HepG2 (cell line): Measurements from ENCODE around the gene SLC2A5. TPM values are rescaled to one million over a fixed set of nuclear protein-coding genes. Genes with fewer than 3 reads are reported as not detected.

Experiments used
- BCLAF1 ChIP-seq: fragments of 450-650 bp; IDR thresholded peaks from 2 replicates; pipeline ENCODE4 v1.6.1; 2017; ENCODE audit warnings: mild to moderate bottlenecking
- CREM ChIP-seq, 2 experiments: sonication (generic) in 1 of 2; formaldehyde crosslinking in 1 of 2; IDR thresholded peaks; 2 replicates each; pipeline versions ENCODE4 v1.4.0 to v1.6.1; 2016 to 2020; ENCODE audit warnings: antibody characterized with exemption in 1 of 2, mild to moderate bottlenecking in 1 of 2, missing genetic modification reagents in 1 of 2
- E2F5 ChIP-seq: sonication (generic); formaldehyde crosslinking; conservative IDR thresholded peaks from 2 replicates; pipeline ENCODE4 v1.4.0; 2020; ENCODE audit warnings: missing genetic modification reagents
- EHMT2 ChIP-seq: fragments of 200-600 bp; sonication (generic); IDR thresholded peaks from 2 replicates; pipeline ENCODE4 v1.7.0; 2017; ENCODE audit warnings: antibody characterized with exemption, low read depth, low read length, borderline replicate concordance
- FOXA1 ChIP-seq, 2 experiments: fragments of 450-650 bp in 1 of 2; sonication (generic) in 1 of 2; formaldehyde crosslinking in 1 of 2; IDR thresholded peaks; 2 replicates each; pipeline versions ENCODE4 v1.4.0 to v1.6.1; 2016 to 2020; ENCODE audit warnings: missing genetic modification reagents in 1 of 2
- HMGXB4 ChIP-seq, 2 experiments: sonication (generic) in 1 of 2; formaldehyde crosslinking in 1 of 2; IDR thresholded peaks; 2 replicates each; pipeline versions ENCODE4 v1.4.0 to v1.6.1; 2018 to 2020; ENCODE audit warnings: missing genetic modification reagents in 2 of 2, borderline replicate concordance in 1 of 2, low read depth in 1 of 2, mild to moderate bottlenecking in 1 of 2, missing biosample characterization in 1 of 2
- HOXA3 ChIP-seq: sonication (generic); formaldehyde crosslinking; IDR thresholded peaks from 2 replicates; pipeline ENCODE4 v1.5.0; 2020; ENCODE audit warnings: missing genetic modification reagents
- IRX3 ChIP-seq: sonication (generic); formaldehyde crosslinking; IDR thresholded peaks from 2 replicates; pipeline ENCODE4 v1.8.1; 2023; ENCODE audit warnings: mild to moderate bottlenecking, low read depth, missing genetic modification reagents, borderline replicate concordance
- JUND ChIP-seq: sonication (generic); formaldehyde crosslinking; IDR thresholded peaks from 2 replicates; pipeline ENCODE4 v1.8.0; 2022; ENCODE audit warnings: mild to moderate bottlenecking, missing genetic modification reagents
- KMT2B ChIP-seq: IDR thresholded peaks from 2 replicates; pipeline ENCODE4 v1.6.1; 2016; ENCODE audit warnings: missing genetic modification reagents, missing compliant biosample characterization
- MAX ChIP-seq: IDR thresholded peaks from 2 replicates; pipeline ENCODE4 v1.6.1; 2012; ENCODE audit warnings: inconsistent platforms
- NFYB ChIP-seq: sonication (generic); formaldehyde crosslinking; IDR thresholded peaks from 2 replicates; pipeline ENCODE4 v1.4.0; 2020; ENCODE audit warnings: missing genetic modification reagents
- POGK ChIP-seq: sonication (generic); formaldehyde crosslinking; conservative IDR thresholded peaks from 2 replicates; pipeline ENCODE4 v1.8.0; 2022; ENCODE audit warnings: mild to moderate bottlenecking, moderate library complexity, missing genetic modification reagents
- SMAD1 ChIP-seq: sonication (generic); formaldehyde crosslinking; IDR thresholded peaks from 2 replicates; pipeline ENCODE4 v1.4.0; 2020; ENCODE audit warnings: missing genetic modification reagents, low read depth, mild to moderate bottlenecking, borderline replicate concordance
- SP140L ChIP-seq: sonication (generic); formaldehyde crosslinking; IDR thresholded peaks from 2 replicates; pipeline ENCODE4 v1.4.0; 2020; ENCODE audit warnings: missing genetic modification reagents, borderline replicate concordance
- TCF7 ChIP-seq: sonication (generic); IDR thresholded peaks from 2 replicates; pipeline ENCODE4 v1.6.1; 2016; ENCODE audit warnings: antibody characterized with exemption, low read depth
- ZBTB3 ChIP-seq: sonication (generic); formaldehyde crosslinking; IDR thresholded peaks from 2 replicates; pipeline ENCODE4 v1.4.0; 2020; ENCODE audit warnings: low read depth, mild to moderate bottlenecking, moderate library complexity, missing genetic modification reagents, borderline replicate concordance
- ZNF160 ChIP-seq: sonication (generic); formaldehyde crosslinking; IDR thresholded peaks from 2 replicates; pipeline ENCODE4 v1.8.0; 2022; ENCODE audit warnings: mild to moderate bottlenecking, inconsistent platforms, missing genetic modification reagents
- ZNF296 ChIP-seq: sonication (generic); formaldehyde crosslinking; conservative IDR thresholded peaks from 2 replicates; pipeline ENCODE4 v1.5.0; 2020; ENCODE audit warnings: mild to moderate bottlenecking, missing genetic modification reagents
- ZNF891 ChIP-seq: sonication (generic); formaldehyde crosslinking; IDR thresholded peaks from 2 replicates; pipeline ENCODE4 v1.5.0; 2020; ENCODE audit warnings: mild to moderate bottlenecking, missing genetic modification reagents
- polyA plus RNA-seq, 8 experiments: library from polyadenylated mRNA; depleted of rRNA in 3 of 8; stranded (reverse) in 7 of 8; unstranded in 1 of 8; fragments of >200 nt; fragmentation: Illumina TruSeq in 4 of 8; extraction: Trizol in 4 of 8; gene quantifications; 2 replicates each; pipeline versions ENCODE4 v1.2.1 to v1.2.3, GENCODE V29; 2011 to 2016; ENCODE audit warnings: low read depth in 4 of 8, missing spikeins in 1 of 8, mixed read lengths in 1 of 8; ENCODE audit not compliant: insufficient read depth in 1 of 8
- total RNA-seq, 5 experiments: library from RNA; depleted of rRNA; stranded (reverse); fragments of >200 nt; fragmentation: Illumina TruSeq; extraction: Trizol; gene quantifications; 2 replicates each; pipeline ENCODE4 v1.2.3, GENCODE V29; 2016; ENCODE audit warnings: low read depth in 1 of 5

SLC2A5 gene
- total and polyA plus RNA-seq, 2 of the 13 experiments (the other 11 are each of a cell fraction or from before 2014, with no cell fraction given): 0.04 to 0.54 TPM

GRCh38 chr1:9112961-9113880 lies 43.8 kb upstream of the SLC2A5 start (continued):
- TF ChIP-seq POGK (CRISPR knock-in tag): peak; percentile 69; the same call in 1 of the 2 replicates
- no peak for TF ChIP-seq E2F5 (CRISPR knock-in tag)
- TF ChIP-seq ZNF160 (CRISPR knock-in tag): peak; percentile 40; the same call in 1 of the 2 replicates
- TF ChIP-seq HOXA3 (CRISPR knock-in tag): peak; percentile 93
- TF ChIP-seq ZBTB3 (CRISPR knock-in tag): no peak
- TF ChIP-seq SMAD1 (CRISPR knock-in tag): peak; percentile 90; the same call in 1 of the 2 replicates
- TF ChIP-seq TCF7: peak; percentile 59; the same call in 1 of the 2 replicates
- TF ChIP-seq ZNF891 (CRISPR knock-in tag): 0 out of 2 replicates have a peak, but pooled peaks have one; percentile 54
- peak; percentile 65; the same call in 1 of the 2 replicates for TF ChIP-seq CREM (IDR thresholded peaks at IDR 0.05)
- TF ChIP-seq CREM (CRISPR knock-in tag; IDR thresholded peaks at IDR 0.05): no peak
- TF ChIP-seq JUND (CRISPR knock-in tag): peak; percentile 82; the same call in 1 of the 2 replicates
- no peak for TF ChIP-seq ZNF296
- no peak for TF ChIP-seq BCLAF1
- TF ChIP-seq SP140L (CRISPR knock-in tag): no peak
- peak; percentile 85 for TF ChIP-seq MAX
- TF ChIP-seq HMGXB4 (CRISPR knock-in tag; IDR thresholded peaks at IDR 0.05; ENCODE audit: borderline replicate concordance in 1 of 2, low read depth in 1 of 2): no peak; a peak in 1 of 4 replicates
- TF ChIP-seq NFYB: no peak
- no peak for TF ChIP-seq KMT2B
- TF ChIP-seq EHMT2: no peak
- TF ChIP-seq IRX3 (CRISPR knock-in tag): 0 out of 2 replicates have a peak, but pooled peaks have one; percentile 47
- peak; percentile 85 for TF ChIP-seq FOXA1 (IDR thresholded peaks at IDR 0.05)
- TF ChIP-seq FOXA1 (CRISPR knock-in tag; IDR thresholded peaks at IDR 0.05): peak; percentile 99
